GM19468 (cell line): ENCODE results near the gene FAP.

Experiments
- ATAC-seq: cut with Tn5 transposase; IDR thresholded peaks from one replicate; pipeline ENCODE4 v1.9.1; 2021; ENCODE audit warnings: mild to moderate bottlenecking, moderate library complexity, moderate number of reproducible peaks; ENCODE audit not compliant: unreplicated experiment; ENCODE audit errors: extremely low read depth

FAP gene

GRCh38 chr2:162243294-162243693, at the start of gene FAP:
FAP (minus strand) TSS chr2:162243445; CDS start chr2:162243327, 118 bp downstream.
- no peak for ATAC-seq

DNA sequence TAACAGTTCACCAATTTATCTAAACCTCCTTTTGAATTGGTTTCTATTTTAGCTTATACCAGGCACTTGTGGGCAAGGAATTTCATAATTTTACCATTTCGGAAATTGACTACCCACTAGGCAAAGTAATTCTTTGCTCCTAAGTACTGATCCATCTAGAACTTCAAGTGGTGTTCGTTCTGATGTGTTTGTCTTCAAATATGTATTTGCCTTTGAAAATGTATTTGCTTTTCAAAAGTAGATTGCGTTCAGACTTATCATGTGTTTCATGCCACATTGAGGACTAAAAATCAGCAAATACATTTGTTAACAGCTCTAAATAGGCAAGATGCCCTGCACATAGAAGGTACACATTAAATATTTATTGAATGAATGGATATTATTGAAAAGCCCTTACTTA, 48.5 kb upstream of the FAP start:
- ATAC-seq, result no peak

DNA sequence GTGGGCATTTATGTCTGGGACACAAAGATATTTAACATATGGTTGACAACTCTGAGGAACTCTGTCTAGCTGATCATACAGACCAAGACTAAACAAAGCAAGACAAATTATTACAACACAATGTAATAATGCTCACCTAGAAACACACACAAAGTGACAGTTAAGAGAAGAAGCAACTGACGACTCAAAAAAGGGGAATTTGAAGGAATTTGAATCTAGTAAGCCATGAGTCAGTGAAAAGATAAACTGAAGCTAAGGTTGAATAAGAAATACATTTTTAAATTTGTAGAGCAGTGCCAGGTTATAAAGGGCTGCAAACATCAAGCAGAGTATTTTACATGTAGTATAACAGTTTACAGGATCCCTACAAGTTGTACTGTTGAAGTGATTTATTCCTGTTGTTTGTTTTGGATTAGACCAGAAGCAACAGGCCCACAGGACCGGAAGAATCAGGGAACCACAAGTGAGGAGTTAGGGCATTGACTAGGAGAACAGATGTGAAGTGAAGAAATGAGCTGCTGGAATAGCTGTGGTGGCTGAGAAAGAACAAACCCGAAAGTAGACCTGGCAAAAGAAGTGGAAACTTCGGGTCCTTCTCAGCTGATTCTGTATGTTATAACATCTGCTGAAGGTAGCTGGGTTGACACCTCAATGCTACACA, 39.6 kb upstream of the FAP start:
- ATAC-seq, result no peak

DNA sequence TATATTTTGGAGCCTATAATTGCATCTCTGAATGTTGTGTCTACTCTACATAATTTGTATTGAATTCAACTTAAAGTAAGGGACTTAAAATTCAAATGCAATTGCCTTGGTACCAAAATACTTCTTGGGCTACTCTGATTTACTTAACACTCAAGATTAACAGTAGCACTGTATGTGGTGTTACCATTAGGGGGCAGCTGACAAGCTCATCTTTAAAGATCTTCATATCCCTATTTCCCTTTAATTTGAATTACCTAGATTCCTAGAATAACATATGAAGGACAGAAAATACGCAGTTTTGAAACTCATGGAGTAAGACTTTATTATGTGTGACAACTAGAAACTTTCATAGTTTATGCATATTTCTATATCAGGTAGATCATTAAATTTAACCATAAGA, 37.4 kb upstream of the FAP start:
- ATAC-seq, result no peak

- no peak for ATAC-seq
These were observed 34.1 kb upstream of the FAP start for GRCh38 chr2:162277381-162277780.

GRCh38 chr2:162267996-162268395, 24.8 kb upstream of the FAP start:
- no peak for ATAC-seq

DNA sequence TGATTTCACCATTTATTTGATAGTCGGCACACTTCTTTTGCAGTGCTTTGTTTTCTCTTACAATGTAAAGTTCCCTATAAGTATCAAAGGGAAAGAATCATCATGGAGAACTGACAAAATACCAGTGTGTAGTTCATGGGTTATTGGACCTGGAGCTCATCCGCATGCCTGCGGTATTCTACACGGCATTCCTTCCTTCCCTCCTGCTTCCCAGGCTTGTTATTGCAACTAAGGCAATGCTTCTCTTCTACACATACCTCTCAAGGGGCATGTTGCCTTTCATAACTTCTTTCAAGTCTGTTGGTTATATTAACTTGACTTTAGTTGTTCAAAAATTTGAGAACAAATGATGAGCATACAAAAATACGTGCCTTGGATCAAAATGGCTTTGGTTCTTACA, 24.3 kb upstream of the FAP start:
- no peak for ATAC-seq

DNA sequence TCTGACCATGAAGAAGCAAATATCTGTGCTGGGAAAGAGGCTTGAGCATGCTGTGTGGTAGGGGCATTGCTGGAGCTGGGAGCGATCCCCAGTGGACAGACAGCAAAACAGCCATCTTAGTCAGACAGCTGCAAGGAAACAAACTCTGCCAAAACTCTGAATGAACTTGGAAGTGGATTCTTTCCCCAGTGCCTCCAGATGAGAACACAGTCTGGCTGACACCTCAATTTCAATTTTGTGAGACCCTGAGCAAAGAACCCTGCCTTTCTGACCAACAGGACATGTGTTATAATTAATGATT, 23.2 kb upstream of the FAP start:
- no peak for ATAC-seq

GRCh38 chr2:162265666-162266459, 22.6 kb upstream of the FAP start:
- ATAC-seq, result no peak

DNA sequence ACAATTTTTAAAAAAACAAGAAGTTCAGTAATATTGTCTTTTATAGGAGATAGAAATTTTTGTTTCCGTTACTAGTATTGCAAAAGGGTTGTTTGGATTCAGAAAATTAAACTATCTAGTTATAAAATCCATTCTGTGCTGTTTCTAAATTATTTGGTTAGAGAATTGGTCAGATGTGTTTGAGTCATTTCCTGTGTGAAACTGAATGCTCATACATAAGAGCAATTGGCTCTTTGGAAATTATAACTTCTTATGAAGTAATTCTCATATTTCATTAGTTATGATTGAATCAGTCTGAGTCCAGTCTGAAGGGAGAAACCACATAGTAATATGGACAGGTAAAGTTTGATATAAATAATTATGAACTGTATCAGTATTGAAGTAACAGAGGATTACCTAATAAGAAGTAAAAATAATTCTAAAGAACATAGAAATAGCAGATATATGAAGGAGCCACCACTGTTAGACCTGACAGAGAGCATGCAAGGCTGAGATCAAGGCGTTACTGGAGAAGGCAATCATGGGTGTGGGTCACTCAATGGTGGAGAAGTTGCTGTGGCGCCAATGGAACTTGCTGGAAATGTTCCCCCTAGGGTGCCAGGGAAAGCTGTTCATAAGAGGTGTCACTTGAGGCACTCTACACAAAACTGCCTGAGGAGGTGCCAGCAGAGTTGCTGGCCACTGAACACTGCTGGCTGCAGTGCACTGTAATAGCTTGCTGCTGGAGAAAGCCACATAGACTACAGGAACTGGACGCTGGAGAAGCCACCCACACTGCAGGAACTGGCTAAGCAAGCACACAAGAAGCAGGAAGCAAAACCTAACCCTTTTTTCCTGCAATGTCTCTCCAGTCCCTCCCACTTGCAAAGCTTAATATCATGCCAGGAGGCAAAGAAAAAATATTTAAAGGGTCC, 18.0 kb upstream of the FAP start:
- ATAC-seq, result peak; percentile 34

- no peak for ATAC-seq
These were observed 15.4 kb upstream of the FAP start for GRCh38 chr2:162258686-162259085.

GRCh38 chr2:162258169-162258568, 14.9 kb upstream of the FAP start:
- no peak for ATAC-seq

DNA sequence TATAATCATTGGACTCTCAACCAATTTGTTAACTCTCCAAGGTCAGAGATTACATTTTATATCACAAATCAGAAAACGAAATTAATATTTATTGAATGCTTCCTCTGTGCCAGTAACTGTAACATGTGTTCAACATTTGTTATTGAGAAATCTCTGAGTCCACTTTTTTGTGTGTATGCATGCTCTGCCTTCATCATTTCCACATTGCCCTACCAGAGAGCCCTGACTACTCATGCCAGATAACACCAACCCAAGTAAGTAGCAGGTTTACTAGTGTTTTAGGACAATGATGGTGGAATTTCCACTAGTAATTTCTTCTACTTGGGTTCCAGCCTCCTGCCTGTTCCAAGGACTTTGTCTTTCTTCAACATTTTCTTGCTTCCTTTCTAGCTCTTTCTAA, 14.2 kb upstream of the FAP start:
- no peak for ATAC-seq

DNA sequence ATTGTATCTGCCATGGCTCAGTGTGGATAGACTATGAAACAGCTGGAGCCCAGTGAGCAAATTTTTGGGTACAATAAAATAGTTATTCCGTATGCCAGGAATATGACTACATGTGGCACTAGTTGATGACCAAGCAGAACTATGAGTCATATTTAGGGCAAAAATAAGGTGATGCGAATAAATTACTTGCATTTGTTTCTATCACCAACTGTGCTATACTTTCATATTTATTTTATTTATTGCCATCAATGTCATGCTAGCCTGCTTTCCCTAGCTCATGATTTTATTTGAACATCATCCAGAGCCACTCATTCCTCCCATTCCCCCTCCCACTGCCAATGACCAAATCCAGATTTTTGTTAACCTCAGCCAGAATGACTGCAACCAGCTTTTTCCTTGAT, 13.3 kb upstream of the FAP start:
- no peak for ATAC-seq

DNA sequence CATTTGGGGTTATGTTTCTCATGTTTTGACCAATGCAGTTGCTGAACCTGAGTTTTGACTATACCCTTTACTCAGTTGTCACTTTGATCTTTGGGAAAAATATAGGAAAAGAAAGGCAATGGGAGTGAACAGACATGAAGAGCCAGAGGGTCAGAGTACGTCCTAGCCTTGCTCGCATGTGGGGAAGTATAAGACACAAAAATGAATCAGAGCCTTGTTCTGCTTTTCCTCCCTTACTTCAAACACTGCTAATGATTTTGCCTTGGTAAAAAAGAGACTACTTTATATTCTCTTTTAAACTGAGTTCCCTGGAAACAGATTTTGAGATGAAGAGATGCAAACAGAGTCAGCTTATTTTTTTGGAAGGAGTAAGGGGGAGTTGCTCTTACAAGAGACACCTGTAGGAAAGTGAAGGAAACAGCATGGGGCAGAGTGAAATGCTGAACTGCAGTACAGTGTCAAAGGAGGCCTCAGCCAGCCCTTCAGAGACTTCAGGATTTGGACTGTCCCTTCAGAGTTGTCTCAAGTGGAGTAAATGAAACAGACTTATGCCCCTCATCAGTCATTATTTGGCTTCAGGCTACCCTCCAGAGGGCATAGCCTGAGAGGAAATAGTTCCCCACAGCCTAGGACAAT, 11.1 kb upstream of the FAP start:
- ATAC-seq, result no peak

- ATAC-seq, result no peak
These were observed 10.2 kb upstream of the FAP start for GRCh38 chr2:162253435-162253834.

- ATAC-seq, result no peak
These were observed 8.9 kb upstream of the FAP start for GRCh38 chr2:162252153-162252552.

DNA sequence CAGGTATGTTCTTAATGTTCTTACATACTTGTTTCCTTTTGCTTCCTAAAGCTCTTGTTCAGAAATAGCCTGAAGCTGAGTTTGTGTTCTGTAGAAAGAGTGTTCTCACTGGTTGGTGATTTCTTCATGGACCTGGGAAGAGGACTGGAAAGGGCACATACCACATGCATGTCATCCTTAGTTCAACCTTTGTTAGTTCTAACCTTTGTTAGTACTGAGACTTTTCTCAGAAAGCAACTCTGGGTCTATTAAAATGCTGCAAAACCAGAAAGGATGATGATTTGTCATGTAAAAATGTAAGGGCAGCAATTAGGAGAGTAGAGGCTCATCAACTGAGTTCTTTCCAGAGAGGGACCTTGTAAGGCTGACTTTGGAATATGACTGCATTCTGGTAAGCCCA, 2.5 kb upstream of the FAP start:
- ATAC-seq, result no peak

- no peak for ATAC-seq
These were observed 1.8 kb upstream of the FAP start for GRCh38 chr2:162245061-162245460.

DNA sequence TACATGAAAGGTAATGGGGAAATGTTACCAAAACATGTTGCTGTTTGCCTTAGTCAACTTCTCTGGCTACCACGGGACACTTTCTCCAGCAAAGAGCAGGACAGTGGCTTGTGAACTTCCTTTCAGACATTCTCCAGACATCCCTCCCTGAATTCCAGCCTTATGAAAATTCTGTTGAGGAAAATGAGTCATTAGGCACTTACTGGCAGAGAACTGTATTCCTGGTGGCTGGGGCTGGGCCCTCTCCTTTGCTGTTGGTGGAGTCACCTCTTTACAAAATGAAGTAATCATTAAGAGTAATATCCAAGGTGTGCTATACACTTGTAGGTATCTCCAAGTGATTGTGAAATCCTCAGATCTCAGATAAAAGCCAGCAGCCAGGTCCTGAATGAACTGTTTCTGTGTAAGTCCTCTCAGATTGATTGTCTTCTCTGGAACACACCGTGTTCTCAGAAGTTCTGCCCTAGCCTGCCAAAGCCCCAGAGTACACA, 1.3 kb upstream of the FAP start:
- ATAC-seq, result no peak
